GM10847 (cell line): ENCODE data around the gene INSYN2A.

Experiments
- POLR2A ChIP-seq: IDR thresholded peaks from 2 replicates; pipeline ENCODE4 v1.6.1; 2011; ENCODE audit not compliant: insufficient read length; ENCODE audit errors: extremely low read depth

The INSYN2A gene, protein sequence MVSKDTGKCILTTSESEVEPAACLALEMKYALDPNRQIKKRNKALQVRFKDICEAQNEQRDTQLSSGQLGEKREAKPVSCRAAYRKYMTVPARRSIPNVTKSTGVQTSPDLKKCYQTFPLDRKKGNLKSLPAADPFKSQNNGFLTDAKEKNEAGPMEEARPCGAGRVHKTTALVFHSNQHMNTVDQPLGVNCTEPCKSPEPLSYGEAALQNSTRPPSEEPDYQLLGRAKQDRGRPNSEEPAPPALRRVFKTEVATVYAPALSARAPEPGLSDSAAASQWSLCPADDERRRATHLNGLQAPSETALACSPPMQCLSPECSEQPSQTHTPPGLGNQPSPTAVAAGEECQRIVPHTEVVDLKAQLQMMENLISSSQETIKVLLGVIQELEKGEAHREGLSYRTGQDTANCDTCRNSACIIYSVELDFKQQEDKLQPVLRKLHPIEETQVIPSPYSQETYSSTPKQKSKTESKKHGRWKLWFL

DNA sequence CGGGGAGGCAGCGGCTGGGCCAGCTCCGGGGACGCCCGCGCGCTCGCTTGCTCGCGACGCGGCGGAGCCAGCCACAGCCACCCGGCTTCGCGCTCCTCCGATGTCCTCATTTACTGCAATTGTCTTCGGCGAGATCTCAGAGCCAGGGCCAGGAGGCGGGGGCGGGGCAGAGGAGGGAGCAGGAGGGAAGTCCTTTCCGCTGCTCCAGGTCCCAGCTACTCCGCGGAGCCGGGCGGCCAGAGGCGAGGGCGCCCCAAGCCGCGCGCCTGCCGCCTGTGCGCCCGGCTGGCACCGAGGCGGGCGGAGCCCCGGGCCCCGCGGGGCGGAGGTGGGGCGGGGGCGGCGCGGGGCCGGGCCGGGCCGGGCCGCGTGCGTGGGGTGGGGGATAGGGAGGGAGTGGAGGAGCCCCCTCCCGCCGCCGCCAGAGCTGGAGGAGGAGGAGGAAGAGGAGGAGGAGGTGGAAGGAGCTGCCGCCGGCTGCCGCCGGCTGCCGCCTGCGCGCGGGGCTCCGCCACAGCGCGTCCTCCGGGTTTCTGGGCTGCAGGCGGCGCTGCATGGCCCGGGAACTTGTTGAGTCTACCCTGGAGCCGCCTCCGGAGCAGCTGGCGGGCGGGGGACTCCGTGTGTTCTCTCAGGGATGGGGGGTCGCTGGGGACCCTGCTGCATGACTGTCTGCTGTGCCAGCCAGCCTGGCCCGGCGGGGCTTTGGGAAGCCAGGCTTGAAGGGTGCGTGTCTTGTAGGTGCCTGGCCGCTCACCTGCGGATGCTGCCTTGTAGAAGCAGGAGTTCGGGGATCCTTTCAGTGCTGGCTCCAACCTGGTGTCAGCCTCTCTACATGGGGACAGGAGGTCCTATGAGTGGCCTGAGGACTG lies at the start of gene INSYN2A:
Gene INSYN2A (minus strand): TSS at position 310 of the 872 bp plus-strand sequence. CDS start 20,196 bp downstream, outside the sequence.
- TF ChIP-seq POLR2A, result no peak

GRCh38 chr10:127245456-127245855 lies 49.1 kb upstream of the INSYN2A start:
- TF ChIP-seq POLR2A, result no peak

- TF ChIP-seq POLR2A, result no peak
Observed at GRCh38 chr10:127243490-127244272, 47.3 kb upstream of the INSYN2A start.

DNA sequence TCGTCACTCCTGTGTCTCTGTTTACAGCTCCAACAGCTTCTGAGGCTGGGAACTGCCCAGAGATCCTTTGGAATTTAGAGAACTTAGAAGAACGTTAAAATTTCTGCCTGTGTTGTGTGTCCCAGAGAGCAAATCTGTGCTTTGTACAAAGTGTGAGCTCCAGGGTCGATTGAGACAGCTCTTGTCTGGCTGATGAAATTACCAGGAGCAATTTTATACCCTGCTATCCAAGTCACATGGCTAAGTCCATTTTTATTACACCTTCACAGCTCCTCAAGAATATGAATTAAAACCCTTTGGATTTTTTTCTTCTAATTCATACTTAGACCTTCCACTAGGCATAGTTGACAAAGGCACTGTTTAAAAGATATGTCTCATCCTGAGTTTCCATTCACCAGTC lies 46.5 kb upstream of the INSYN2A start:
- no peak for TF ChIP-seq POLR2A

GRCh38 chr10:127236266-127236665 lies 39.9 kb upstream of the INSYN2A start:
- TF ChIP-seq POLR2A, result no peak

- no peak for TF ChIP-seq POLR2A
Observed at GRCh38 chr10:127234306-127234800, 38.0 kb upstream of the INSYN2A start.

- TF ChIP-seq POLR2A, result no peak
Observed at GRCh38 chr10:127228195-127228787, 31.9 kb upstream of the INSYN2A start.

DNA sequence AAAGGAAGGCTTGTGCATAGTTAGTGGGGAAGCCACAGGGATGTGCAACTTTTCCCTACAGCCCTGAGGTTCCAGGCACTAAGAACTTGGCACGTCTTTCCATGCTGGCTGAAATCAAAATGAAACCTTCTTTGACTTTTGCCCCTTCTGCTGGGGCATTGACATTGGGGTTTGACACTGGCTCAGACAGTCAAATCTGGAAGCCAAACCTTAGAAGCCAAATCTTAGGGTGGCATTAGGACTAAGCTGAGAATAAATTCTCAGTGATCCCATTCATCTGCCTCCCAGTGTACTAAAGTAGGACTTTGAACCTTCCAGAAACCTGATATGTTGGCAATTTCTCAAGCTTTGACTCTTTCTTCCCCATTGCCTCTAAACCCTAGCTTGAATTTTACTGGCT lies 31.3 kb upstream of the INSYN2A start:
- no peak for TF ChIP-seq POLR2A

DNA sequence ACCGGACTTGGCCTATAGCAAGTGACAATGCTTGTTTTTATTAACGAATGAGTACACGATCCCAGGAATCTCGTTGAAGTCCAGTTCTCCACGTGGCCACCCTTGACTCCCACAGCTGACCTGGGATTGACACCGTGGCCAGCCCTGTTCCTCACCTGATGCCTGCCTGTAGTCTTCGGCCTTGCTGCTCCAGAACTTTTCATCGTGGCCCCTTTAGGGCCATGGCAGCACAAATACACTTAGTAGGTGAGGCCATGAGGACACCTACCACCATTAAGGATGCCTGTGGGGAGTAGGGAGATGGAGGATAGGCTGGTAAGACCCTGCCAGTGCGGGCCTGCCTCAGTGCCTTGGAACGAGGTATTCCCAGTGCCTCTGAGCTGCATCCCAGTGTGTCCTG lies 30.6 kb upstream of the INSYN2A start:
- no peak for TF ChIP-seq POLR2A

DNA sequence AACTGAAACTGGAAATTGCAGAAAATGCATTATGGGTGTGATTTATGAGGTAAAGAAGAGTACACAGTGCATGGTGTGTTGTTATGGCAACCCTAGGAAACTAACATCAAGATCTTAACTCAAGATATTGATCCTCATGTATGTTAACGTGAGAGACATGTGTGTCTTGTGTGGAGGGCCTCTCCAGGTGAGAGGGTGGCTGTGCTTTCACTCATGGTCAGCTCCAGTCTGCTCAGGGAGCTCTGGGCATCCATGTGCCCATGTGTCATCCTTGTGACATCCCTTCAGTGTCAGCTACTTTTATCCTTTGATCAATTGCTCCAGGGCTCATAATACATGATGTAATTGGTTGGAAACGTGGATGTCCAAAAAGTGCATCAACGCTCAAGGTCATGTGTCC lies 24.9 kb upstream of the INSYN2A start:
- no peak for TF ChIP-seq POLR2A

GRCh38 chr10:127218658-127219057 lies 22.3 kb upstream of the INSYN2A start:
- TF ChIP-seq POLR2A, result no peak

GRCh38 chr10:127216786-127217185 lies 20.4 kb upstream of the INSYN2A start:
- TF ChIP-seq POLR2A, result no peak

- TF ChIP-seq POLR2A, result no peak
Observed at GRCh38 chr10:127216274-127216673, 19.9 kb upstream of the INSYN2A start.

DNA sequence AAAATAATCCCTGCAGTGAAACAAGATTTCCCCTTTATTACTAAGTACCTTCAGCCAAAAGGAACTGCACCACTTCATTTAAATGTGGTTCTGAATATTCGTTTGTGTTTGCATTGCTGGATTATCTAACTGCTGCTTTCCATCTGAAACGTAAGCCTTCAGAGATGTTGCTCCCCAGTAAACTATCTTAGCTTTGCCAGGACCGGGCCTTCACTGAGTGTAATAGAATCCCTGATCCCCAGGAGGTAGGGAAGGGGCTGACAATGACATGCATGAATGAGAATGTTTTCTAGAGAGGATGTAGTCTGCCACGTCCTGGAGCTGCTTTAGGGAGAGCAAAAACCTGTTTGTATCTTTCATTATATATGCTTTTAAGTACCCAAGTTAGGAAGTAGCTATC lies 19.5 kb upstream of the INSYN2A start:
- TF ChIP-seq POLR2A, result no peak
